SK-N-SH (cell line): ENCODE measurements around the gene BTG3.

ENCODE experiments used
- CTCF ChIP-seq: fragments of 200-600 bp; sonication (generic); IDR thresholded peaks from 2 replicates; pipeline ENCODE4 v1.6.1; 2017; ENCODE audit warnings: antibody characterized with exemption, mild to moderate bottlenecking, moderate library complexity
- EP300 ChIP-seq, 2 experiments: IDR thresholded peaks; 2 replicates each; pipeline versions ENCODE4 v1.4.0 to v1.6.1; 2012; ENCODE audit warnings: borderline replicate concordance in 1 of 2, low read depth in 1 of 2, low read length in 1 of 2
- EZH2phosphoT487 ChIP-seq: fragments of 200-600 bp; sonication (generic); IDR thresholded peaks from 2 replicates; pipeline ENCODE4 v1.6.1; 2017; ENCODE audit warnings: low read depth, mixed run types, mild to moderate bottlenecking, antibody characterized with exemption, moderate library complexity, borderline replicate concordance
- RXRA ChIP-seq: IDR thresholded peaks from 2 replicates; pipeline ENCODE4 v1.4.0; 2012; ENCODE audit warnings: low read depth, mild to moderate bottlenecking, borderline replicate concordance
- YY1 ChIP-seq: IDR thresholded peaks from 2 replicates; pipeline ENCODE4 v1.4.0; 2012; ENCODE audit warnings: low read depth, mild to moderate bottlenecking

- TF ChIP-seq CTCF (no peak), RXRA (no peak), EP300 (IDR thresholded peaks at IDR 0.05; ENCODE audit: borderline replicate concordance in 1 of 2, low read depth in 1 of 2, low read length in 1 of 2) (no peak), EZH2phosphoT487 (no peak), YY1 (no peak)
Observed at GRCh38 chr21:17583898-17584297, 28.8 kb downstream of the BTG3 start.
